PC-3 (cell line): ENCODE measurements around the gene ELF3. TPM values are rescaled to one million over a fixed set of nuclear protein-coding genes. Genes with fewer than 3 reads are reported as not detected.
"Not testable (repeated sequence)": the region's sequence is repeated elsewhere in the genome, so short reads cannot be mapped to it uniquely, and the experiment has no call there.

ENCODE experiments used
- ATAC-seq: fragments of 200-7000 bp; cut with Tn5 transposase; 2 replicates; pipeline ENCODE4 v1.9.1; 2020; ENCODE audit warnings: mild to moderate bottlenecking, moderate library complexity
- BruUV-seq: library from RNA; stranded (reverse); fragments of 400-500 nt; replicated peaks from 2 replicates; lab custom pipeline; 2021; lab: Mats Ljungman, UMichigan
- CTCF ChIA-PET: fragments of 300-600 bp; sonication (Branson Sonifier 250); formaldehyde crosslinking; loops from one replicate; lab custom pipeline; 2022; ENCODE audit warnings: antibody characterized with exemption; lab: Charles Lee
- POLR2A ChIA-PET: fragments of 300-600 bp; sonication (Branson Sonifier 250); formaldehyde crosslinking; loops from one replicate; lab custom pipeline; 2022; ENCODE audit warnings: antibody characterized with exemption; ENCODE audit not compliant: unreplicated experiment; lab: Charles Lee
- DNase-seq: peaks from one replicate; pipeline ENCODE4 v3.0.0-alpha.2; 2015
- H2AFZ ChIP-seq: fragments of 300-600 bp; sonication (generic); 2 replicates; pipeline ENCODE4 v1.6.0; 2016; ENCODE audit warnings: antibody characterized with exemption, low read length
- H3F3A ChIP-seq: fragments of 300-600 bp; sonication (generic); one replicate; pipeline ENCODE4 v1.6.0; 2017; ENCODE audit warnings: antibody characterized with exemption, low read length, control low read depth, mild to moderate bottlenecking; ENCODE audit not compliant: unreplicated experiment
- H3K27ac ChIP-seq: fragments of 300-600 bp; sonication (generic); 2 replicates; pipeline ENCODE4 v1.5.1; 2016; ENCODE audit warnings: mild to moderate bottlenecking, low read length
- H3K27me3 ChIP-seq: fragments of 300-600 bp; sonication (generic); 2 replicates; pipeline ENCODE4 v1.6.1; 2016; ENCODE audit warnings: low read length, mixed read lengths
- H3K36me3 ChIP-seq: fragments of 300-600 bp; sonication (generic); 2 replicates; pipeline ENCODE4 v1.6.1; 2016; ENCODE audit warnings: low read depth, mixed run types, low read length, mixed read lengths
- H3K4me1 ChIP-seq: fragments of 300-600 bp; sonication (generic); 2 replicates; pipeline ENCODE4 v1.5.1; 2016; ENCODE audit warnings: low read length; ENCODE audit not compliant: insufficient read depth
- H3K4me2 ChIP-seq: fragments of 300-600 bp; sonication (generic); 2 replicates; pipeline ENCODE4 v1.6.0; 2016; ENCODE audit warnings: low read length
- H3K4me3 ChIP-seq: fragments of 300-600 bp; sonication (generic); 2 replicates; pipeline ENCODE4 v1.5.1; 2016; ENCODE audit warnings: mild to moderate bottlenecking, low read length, mixed read lengths
- H3K79me2 ChIP-seq: fragments of 300-600 bp; sonication (generic); 2 replicates; pipeline ENCODE4 v1.6.1; 2017; ENCODE audit warnings: low read length, mixed read lengths
- H3K9ac ChIP-seq: fragments of 300-600 bp; sonication (generic); 2 replicates; pipeline ENCODE4 v1.6.0; 2016; ENCODE audit warnings: mild to moderate bottlenecking, low read length
- H3K9me2 ChIP-seq: fragments of 300-600 bp; sonication (generic); replicated peaks from 2 replicates; pipeline ENCODE4 v1.6.1; 2016; ENCODE audit warnings: mixed run types, low read length, mixed read lengths
- H3K9me3 ChIP-seq: fragments of 300-600 bp; sonication (generic); 2 replicates; pipeline ENCODE4 v1.6.1; 2016; ENCODE audit warnings: low read length, mixed read lengths
- H4K20me1 ChIP-seq: fragments of 300-600 bp; sonication (generic); 2 replicates; pipeline ENCODE4 v1.6.1; 2016; ENCODE audit warnings: low read length, mixed read lengths
- CTCF ChIP-seq: fragments of 300-600 bp; sonication (generic); conservative IDR thresholded peaks from 2 replicates; pipeline ENCODE4 v1.5.1; 2017; ENCODE audit warnings: antibody characterized with exemption, low read depth, mild to moderate bottlenecking, low read length
- EZH2 ChIP-seq: fragments of 300-600 bp; sonication (generic); IDR thresholded peaks from one replicate; pipeline ENCODE4 v1.6.1; 2017; ENCODE audit warnings: antibody characterized with exemption, mild to moderate bottlenecking, low read length; ENCODE audit not compliant: unreplicated experiment
- EZH2phosphoT487 ChIP-seq: fragments of 300-600 bp; sonication (generic); IDR thresholded peaks from 2 replicates; pipeline ENCODE4 v1.6.1; 2018; ENCODE audit warnings: mild to moderate bottlenecking, antibody characterized with exemption, low read length, borderline replicate concordance
- intact Hi-C: fragments of 100-400 bp; cut with micrococcal nuclease; formaldehyde crosslinking; loops from 2 replicates; pipeline ENCODE4 v1.9.0; 2023
- total RNA-seq: library from RNA; depleted of rRNA; stranded (reverse); fragments of >200 nt; gene quantifications from 2 replicates; pipeline ENCODE4 v1.2.3, GENCODE V29; 2014

ELF3 gene
- total RNA-seq, 1 experiment from 2014 or later = 399 TPM

DNA sequence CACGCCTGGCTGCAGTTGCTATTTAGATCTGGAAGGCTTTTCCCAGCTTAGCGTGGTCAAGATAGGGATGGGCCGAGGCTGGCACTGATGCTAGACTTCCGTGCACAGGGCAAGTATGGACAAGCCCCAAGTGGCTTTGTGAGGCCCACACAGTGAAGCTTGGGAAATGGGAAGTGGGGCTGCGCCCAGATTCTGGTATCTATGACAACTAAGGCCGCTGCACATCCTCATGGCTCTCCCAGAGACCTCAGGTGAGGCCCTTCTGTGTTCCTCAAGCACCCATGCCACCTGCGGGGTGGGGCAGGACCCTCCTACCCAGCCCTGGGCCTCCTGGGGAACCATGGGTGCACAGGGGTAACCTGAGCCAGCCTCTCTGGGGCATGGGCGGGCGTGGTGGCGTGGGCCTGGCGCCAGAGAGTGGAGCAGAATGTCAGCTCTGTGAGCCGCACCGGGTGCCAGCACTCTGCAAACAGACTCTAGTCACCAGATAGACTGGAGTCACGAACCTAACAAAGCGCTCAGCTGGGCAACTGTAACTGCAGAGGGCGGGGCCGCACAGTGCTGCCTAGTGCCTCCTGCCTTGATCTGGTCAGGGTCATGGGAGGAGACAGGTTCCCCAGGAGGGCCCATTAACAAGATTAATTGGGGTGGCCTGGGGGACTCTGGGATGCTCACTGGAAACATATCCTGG lies 46.4 kb downstream of the ELF3 start:
- Histone ChIP-seq H3K4me2 (peak overlapping the region; percentile 19; the same call in 1 of the 2 replicates), H3K9me2 (no peaks in the 10 kb centered on the region), H3K4me1 (peaks cover 23% of the 10 kb centered on the region), H3K9ac (peak overlapping the region; percentile 59), H3K36me3 (no peaks in the 10 kb centered on the region), H4K20me1 (no peaks in the 10 kb centered on the region), H3K27ac (peak overlapping the region; percentile 98), H3K79me2 (no peaks in the 10 kb centered on the region), H3K27me3 (no peaks in the 10 kb centered on the region), H2AFZ (no peak overlapping the region), H3K4me3 (no peak overlapping the region), H3K9me3 (no peaks in the 10 kb centered on the region), H3F3A (no peaks in the 10 kb centered on the region)
- DNase-seq = peak; percentile 83
- intact Hi-C loops = no loop called here
- TF ChIP-seq CTCF (no peak), EZH2 (no peak), EZH2phosphoT487 (no peak)
- ChIA-PET POLR2A (interaction anchor here (0.5 to 0.6 kb wide), 3 partner anchors 44 to 74 kb away, joined by 3 to 8 read pairs (median 5); partner anchors contain the start of gene ELF3), CTCF (interaction anchor here (0.6 kb wide), 1 partner anchor 22 kb away, joined by 3 read pairs; no protein-coding TSS in a partner anchor)
- BruUV-seq = no TSS peak
- ATAC-seq = peak; percentile 89

GRCh38 chr1:202057335-202057704 lies 46.9 kb downstream of the ELF3 start:
- H3K36me3 ChIP-seq, H3K9me2 ChIP-seq, H3K27me3 ChIP-seq, H4K20me1 ChIP-seq, DNase-seq, intact Hi-C loops, H3K79me2 ChIP-seq, H3K4me3 ChIP-seq, H3F3A ChIP-seq, H2AFZ ChIP-seq, H3K9me3 ChIP-seq: not testable (repeated sequence)
- Histone ChIP-seq H3K4me2 (0 out of 2 replicates have a peak overlapping the region, but pooled peaks have one; percentile 1), H3K4me1 (peaks cover 23% of the 10 kb centered on the region), H3K9ac (peak overlapping the region; percentile 59), H3K27ac (peak overlapping the region; percentile 98)
- ATAC-seq = peak; percentile 8
- POLR2A ChIA-PET = interaction anchor here (1.8 kb wide), 1 partner anchor 47 kb away, joined by 10 read pairs; the partner anchor contains the start of gene ELF3
- BruUV-seq = TSS peak; percentile 19
- CTCF ChIA-PET = interaction anchor here (0.6 to 1.0 kb wide), 2 partner anchors 22 to 49 kb away, joined by 3 to 4 read pairs; no protein-coding TSS in a partner anchor

- Histone ChIP-seq H3K27ac (peak overlapping the region; percentile 98), H3K4me2 (peak overlapping the region; percentile 50), H3K9me2 (no peaks in the 10 kb centered on the region), H3K4me3 (no peak overlapping the region; the same call in 1 of the 2 replicates), H4K20me1 (no peaks in the 10 kb centered on the region), H3K79me2 (no peaks in the 10 kb centered on the region), H3F3A (no peaks in the 10 kb centered on the region), H3K36me3 (no peaks in the 10 kb centered on the region), H3K9ac (peak overlapping the region; percentile 70), H3K27me3 (no peaks in the 10 kb centered on the region), H3K4me1 (peaks cover 31% of the 10 kb centered on the region), H2AFZ (no peak overlapping the region), H3K9me3 (no peaks in the 10 kb centered on the region)
- DNase-seq = peak; percentile 81
- ChIA-PET POLR2A (interaction anchor here (0.6 to 1.8 kb wide), 2 partner anchors 10 to 48 kb away, joined by 3 to 10 read pairs; partner anchors contain the start of gene ELF3), CTCF (interaction anchor here (1.0 kb wide), 1 partner anchor 50 kb away, joined by 4 read pairs; no protein-coding TSS in a partner anchor)
- intact Hi-C loops = loop anchor here (1.0 kb wide), 3 partner anchors 24 to 40 kb away; no protein-coding TSS in a partner anchor
- ATAC-seq = peak; percentile 77
- no peak for TF ChIP-seq EZH2phosphoT487
- no peak for TF ChIP-seq CTCF
- BruUV-seq = TSS peak; percentile 79
Measured at GRCh38 chr1:202058001-202058908, 47.9 kb downstream of the ELF3 start.
